ENCODE measurements around the gene PER3.

GRCh38 chr1:7781923-7782495, 2.1 kb upstream of the PER3 start:
- no peak for TF ChIP-seq CTCF (IDR thresholded peaks at IDR 0.05; ENCODE audit: low read length)
- no peak for TF ChIP-seq EZH2 (IDR thresholded peaks at IDR 0.05; ENCODE audit: borderline replicate concordance, low read length)

All from OCI-LY1 (cell line).